Fibroblast of lung (primary cell): ENCODE data around the gene CNST. TPM values are rescaled to one million over a fixed set of nuclear protein-coding genes. Genes with fewer than 3 reads are reported as not detected.

Source experiments
- DNase-seq, 2 donors: peaks; one replicate each; pipeline versions ENCODE4 v3.0.0 to v3.0.0-alpha.2; 2010; ENCODE audit warnings: low read depth in 2 of 2
- H2AFZ ChIP-seq: 2 replicates; pipeline ENCODE4 v1.5.1; 2012; ENCODE audit warnings: low read length, control low read depth, inconsistent platforms
- H3K27ac ChIP-seq: 2 replicates; pipeline ENCODE4 v1.5.1; 2011; ENCODE audit warnings: low read length, control low read depth; ENCODE audit not compliant: insufficient read depth
- H3K27me3 ChIP-seq: 2 replicates; pipeline ENCODE4 v1.5.1; 2011; ENCODE audit warnings: mild to moderate bottlenecking, low read length; ENCODE audit not compliant: control insufficient read depth, insufficient read depth
- H3K36me3 ChIP-seq: 2 replicates; pipeline ENCODE4 v1.5.1; 2011; ENCODE audit warnings: low read length; ENCODE audit not compliant: control insufficient read depth, insufficient read depth
- H3K4me1 ChIP-seq: 2 replicates; pipeline ENCODE4 v1.5.1; 2011; ENCODE audit warnings: low read length; ENCODE audit not compliant: control insufficient read depth, insufficient read depth; ENCODE audit errors: extremely low read depth
- H3K4me2 ChIP-seq: 2 replicates; pipeline ENCODE4 v1.5.1; 2011; ENCODE audit warnings: low read length, control low read depth; ENCODE audit not compliant: insufficient read depth; ENCODE audit errors: extremely low read depth
- H3K4me3 ChIP-seq, 4 experiments: fragments of 200-600 bp in 1 of 4; sonication (generic) in 1 of 4; replicated peaks in 1 of 4; 2 replicates each; pipeline ENCODE4 v1.5.1; 2011 to 2016; ENCODE audit warnings: low read length in 4 of 4, low read depth in 3 of 4, mild to moderate bottlenecking in 3 of 4, control low read depth in 2 of 4, inconsistent platforms in 1 of 4, mixed read lengths in 1 of 4; ENCODE audit not compliant: insufficient read depth in 1 of 4; ENCODE audit errors: control extremely low read depth in 1 of 4
- H3K79me2 ChIP-seq: 2 replicates; pipeline ENCODE4 v1.5.1; 2012; ENCODE audit warnings: mild to moderate bottlenecking, low read length, inconsistent platforms; ENCODE audit not compliant: control insufficient read depth, insufficient read depth
- H3K9ac ChIP-seq: 2 replicates; pipeline ENCODE4 v1.5.1; 2011; ENCODE audit warnings: mild to moderate bottlenecking, low read length, control low read depth; ENCODE audit not compliant: insufficient read depth
- H3K9me3 ChIP-seq: 2 replicates; pipeline ENCODE4 v1.5.1; 2012; ENCODE audit warnings: low read depth, low read length; ENCODE audit not compliant: control insufficient read depth, insufficient read depth
- H4K20me1 ChIP-seq: 2 replicates; pipeline ENCODE4 v1.5.1; 2011; ENCODE audit warnings: low read length; ENCODE audit not compliant: control insufficient read depth, insufficient read depth; ENCODE audit errors: extremely low read depth
- EZH2 ChIP-seq: IDR thresholded peaks from 2 replicates; pipeline ENCODE4 v1.5.1; 2012; ENCODE audit warnings: low read length, control low read depth, mild to moderate bottlenecking; ENCODE audit errors: missing control alignments
- polyA plus RNA-seq, 2 donors: library from polyadenylated mRNA; depleted of rRNA in 1 of 2; stranded (reverse) in 1 of 2; unstranded in 1 of 2; fragments of >200 nt; gene quantifications; 2 replicates each; pipeline ENCODE4 v1.2.1, GENCODE V29; 2011 to 2012; ENCODE audit warnings: missing spikeins in 1 of 2
- total RNA-seq: library from RNA; depleted of rRNA; stranded (reverse); fragments of >200 nt; gene quantifications from 2 replicates; pipeline ENCODE4 v1.2.1, GENCODE V29; 2014
- TF ChIP-seq, protein P1 (sequence below), 2 donors: IDR thresholded peaks in 1 of 2; conservative IDR thresholded peaks in 1 of 2; 1 replicate in 1 of 2; 2 replicates in 1 of 2; pipeline ENCODE4 v1.5.1; 2011 to 2012; ENCODE audit warnings: low read length in 2 of 2, control low read depth in 1 of 2, inconsistent platforms in 1 of 2, low read depth in 1 of 2, mild to moderate bottlenecking in 1 of 2

The CNST gene
- total and polyA plus RNA-seq, 2 donors (not counting 1 experiment from before 2014, with no cell fraction given): 26.9 to 33.9 TPM

- H3K9ac ChIP-seq: no peak overlapping the region
- H2AFZ ChIP-seq: no peak overlapping the region
- no peak for TF ChIP-seq EZH2
- TF ChIP-seq, protein P1, sequence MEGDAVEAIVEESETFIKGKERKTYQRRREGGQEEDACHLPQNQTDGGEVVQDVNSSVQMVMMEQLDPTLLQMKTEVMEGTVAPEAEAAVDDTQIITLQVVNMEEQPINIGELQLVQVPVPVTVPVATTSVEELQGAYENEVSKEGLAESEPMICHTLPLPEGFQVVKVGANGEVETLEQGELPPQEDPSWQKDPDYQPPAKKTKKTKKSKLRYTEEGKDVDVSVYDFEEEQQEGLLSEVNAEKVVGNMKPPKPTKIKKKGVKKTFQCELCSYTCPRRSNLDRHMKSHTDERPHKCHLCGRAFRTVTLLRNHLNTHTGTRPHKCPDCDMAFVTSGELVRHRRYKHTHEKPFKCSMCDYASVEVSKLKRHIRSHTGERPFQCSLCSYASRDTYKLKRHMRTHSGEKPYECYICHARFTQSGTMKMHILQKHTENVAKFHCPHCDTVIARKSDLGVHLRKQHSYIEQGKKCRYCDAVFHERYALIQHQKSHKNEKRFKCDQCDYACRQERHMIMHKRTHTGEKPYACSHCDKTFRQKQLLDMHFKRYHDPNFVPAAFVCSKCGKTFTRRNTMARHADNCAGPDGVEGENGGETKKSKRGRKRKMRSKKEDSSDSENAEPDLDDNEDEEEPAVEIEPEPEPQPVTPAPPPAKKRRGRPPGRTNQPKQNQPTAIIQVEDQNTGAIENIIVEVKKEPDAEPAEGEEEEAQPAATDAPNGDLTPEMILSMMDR (conservative IDR thresholded peaks at IDR 0.05 in 1 of 2, IDR thresholded peaks at IDR 0.05 in 1 of 2; ENCODE audit: low read depth in 1 of 2, low read length in 2 of 2): no peak
- no peak overlapping the region for H3K4me2 ChIP-seq
- H3K4me1 ChIP-seq: peaks cover 9% of the 10 kb centered on the region
- no peak overlapping the region for H3K27ac ChIP-seq
- peaks cover 92% of the 10 kb centered on the region for H3K79me2 ChIP-seq
- H3K4me3 ChIP-seq: no peak overlapping the region
- H3K9me3 ChIP-seq: no peaks in the 10 kb centered on the region
- no peak for DNase-seq
- H3K36me3 ChIP-seq: no peaks in the 10 kb centered on the region
- H3K27me3 ChIP-seq: no peaks in the 10 kb centered on the region
- no peaks in the 10 kb centered on the region for H4K20me1 ChIP-seq
Observed at GRCh38 chr1:246572785-246573184, 6.5 kb downstream of the CNST start.

DNA sequence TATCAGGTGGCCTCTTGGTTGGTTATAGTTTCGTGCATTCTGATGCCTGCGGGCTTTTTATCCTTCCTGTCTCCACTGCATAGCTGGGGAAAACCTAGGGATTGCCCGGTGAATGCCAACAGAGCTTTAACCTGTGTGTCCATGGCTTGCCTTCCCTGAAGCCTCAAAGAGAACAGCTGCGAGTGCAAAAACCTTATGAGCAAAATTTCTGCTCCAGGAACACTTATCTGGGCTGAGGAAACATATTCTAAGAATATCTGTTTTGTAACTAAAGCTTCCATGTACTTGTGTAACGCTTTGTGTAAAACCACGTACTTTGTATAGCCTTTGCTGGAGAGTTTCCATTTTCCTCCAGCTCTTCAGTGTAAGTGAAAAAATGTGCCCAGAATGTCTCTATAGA is 7.2 kb downstream of the CNST start:
- Histone ChIP-seq H3K36me3 (no peaks in the 10 kb centered on the region), H3K9ac (no peak overlapping the region), H3K79me2 (peaks cover 89% of the 10 kb centered on the region), H4K20me1 (no peaks in the 10 kb centered on the region), H2AFZ (no peak overlapping the region), H3K4me3 (no peak overlapping the region), H3K4me2 (no peak overlapping the region), H3K4me1 (peaks cover 9% of the 10 kb centered on the region), H3K27ac (no peak overlapping the region), H3K9me3 (no peaks in the 10 kb centered on the region), H3K27me3 (no peaks in the 10 kb centered on the region)
- TF ChIP-seq, protein P1 (conservative IDR thresholded peaks at IDR 0.05 in 1 of 2, IDR thresholded peaks at IDR 0.05 in 1 of 2; ENCODE audit: low read depth in 1 of 2, low read length in 2 of 2): no peak
- no peak for TF ChIP-seq EZH2
- DNase-seq: no peak

DNA sequence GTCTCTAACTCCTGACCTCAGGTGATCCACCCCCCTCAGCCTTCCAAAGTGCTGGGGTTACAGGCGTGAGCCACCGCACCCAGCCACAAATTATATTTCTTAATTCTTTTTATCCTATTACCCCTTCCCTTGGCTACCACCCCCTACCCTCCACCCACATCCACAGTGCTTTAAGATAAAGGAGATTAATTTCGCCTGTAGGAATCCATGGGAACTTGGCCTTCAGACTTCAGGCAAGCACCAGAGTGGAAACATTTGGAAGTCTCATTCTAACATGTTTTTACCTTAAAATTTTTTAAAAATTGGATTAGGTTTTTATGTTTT is 10.4 kb downstream of the CNST start:
- H3K9me3 ChIP-seq: no peaks in the 10 kb centered on the region
- H2AFZ ChIP-seq: no peak overlapping the region
- no peaks in the 10 kb centered on the region for H3K27me3 ChIP-seq
- H3K79me2 ChIP-seq: peaks cover 82% of the 10 kb centered on the region
- no peak overlapping the region for H3K9ac ChIP-seq
- no peaks in the 10 kb centered on the region for H3K36me3 ChIP-seq
- TF ChIP-seq, protein P1 (conservative IDR thresholded peaks at IDR 0.05 in 1 of 2, IDR thresholded peaks at IDR 0.05 in 1 of 2; ENCODE audit: low read depth in 1 of 2, low read length in 2 of 2): no peak
- TF ChIP-seq EZH2: no peak
- no peak overlapping the region for H3K27ac ChIP-seq
- H4K20me1 ChIP-seq: no peaks in the 10 kb centered on the region
- H3K4me2 ChIP-seq: no peak overlapping the region
- H3K4me3 ChIP-seq: no peak overlapping the region
- DNase-seq: no peak
- H3K4me1 ChIP-seq: peaks cover 7% of the 10 kb centered on the region
